ENCODE measurements around the gene GSTM4.

Gene GSTM4

DNA sequence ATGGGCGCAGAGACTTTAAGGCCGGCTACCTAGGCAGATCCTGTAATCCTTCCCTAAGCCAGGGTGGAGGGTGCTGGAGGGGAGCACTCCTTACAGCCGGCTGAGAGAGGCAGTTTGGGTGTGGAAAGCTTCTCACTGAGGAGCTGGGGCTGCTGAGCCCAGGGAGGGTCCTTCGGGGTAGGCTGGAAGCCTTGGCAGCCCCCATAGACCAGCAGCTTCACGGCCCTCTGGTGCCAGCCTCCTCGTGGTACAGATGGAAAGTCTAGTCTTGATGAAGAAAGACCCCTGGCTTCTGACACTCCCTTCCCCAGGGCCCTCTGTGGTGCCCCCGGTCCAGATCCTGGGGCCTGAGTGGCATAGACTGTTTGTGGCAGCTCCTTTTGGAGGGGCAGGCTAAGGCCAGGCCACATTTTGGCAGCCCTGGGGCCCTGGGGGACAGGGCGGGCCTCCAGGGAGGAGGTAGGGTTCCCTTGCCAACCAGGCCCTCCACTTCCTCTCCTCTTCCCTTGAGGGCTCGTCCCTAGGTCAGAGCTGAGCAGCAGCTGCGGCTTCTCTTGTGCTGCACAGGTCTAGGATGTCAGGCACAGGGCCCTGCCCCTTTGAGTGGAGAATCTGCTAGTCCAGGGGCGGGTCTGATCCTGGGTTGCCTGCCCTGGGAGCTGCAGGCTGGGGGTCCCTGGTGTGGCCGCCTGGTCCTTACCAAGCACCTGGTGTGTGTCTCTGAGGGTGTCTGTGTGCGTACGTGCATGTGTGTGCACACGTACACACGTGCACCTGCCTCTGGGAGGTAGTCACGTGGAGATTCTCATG is 31.5 kb upstream of the GSTM4 start:
- DNase-seq (ENCODE audit: low read depth) = no peak

DNA sequence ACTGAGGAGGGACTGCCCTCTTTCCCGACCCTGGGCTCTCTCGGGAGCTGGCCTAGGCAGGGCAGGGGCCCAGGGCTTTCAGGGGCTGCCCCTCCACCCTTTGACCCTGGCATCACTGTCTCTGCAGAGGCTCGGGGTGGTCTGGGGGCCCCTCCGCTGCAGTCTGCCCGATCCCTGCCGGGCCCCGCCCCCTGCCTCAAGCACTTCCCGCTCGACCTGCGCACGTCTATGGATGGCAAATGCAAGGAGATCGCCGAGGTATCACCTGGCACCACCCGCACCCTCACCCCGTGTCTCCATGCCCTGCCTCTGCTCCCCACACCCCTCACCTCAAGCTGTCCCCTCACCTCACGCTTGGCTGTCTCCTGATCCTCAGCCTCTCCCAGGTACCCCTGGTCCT is 30.7 kb upstream of the GSTM4 start:
- no peak for DNase-seq (ENCODE audit: low read depth)

DNA sequence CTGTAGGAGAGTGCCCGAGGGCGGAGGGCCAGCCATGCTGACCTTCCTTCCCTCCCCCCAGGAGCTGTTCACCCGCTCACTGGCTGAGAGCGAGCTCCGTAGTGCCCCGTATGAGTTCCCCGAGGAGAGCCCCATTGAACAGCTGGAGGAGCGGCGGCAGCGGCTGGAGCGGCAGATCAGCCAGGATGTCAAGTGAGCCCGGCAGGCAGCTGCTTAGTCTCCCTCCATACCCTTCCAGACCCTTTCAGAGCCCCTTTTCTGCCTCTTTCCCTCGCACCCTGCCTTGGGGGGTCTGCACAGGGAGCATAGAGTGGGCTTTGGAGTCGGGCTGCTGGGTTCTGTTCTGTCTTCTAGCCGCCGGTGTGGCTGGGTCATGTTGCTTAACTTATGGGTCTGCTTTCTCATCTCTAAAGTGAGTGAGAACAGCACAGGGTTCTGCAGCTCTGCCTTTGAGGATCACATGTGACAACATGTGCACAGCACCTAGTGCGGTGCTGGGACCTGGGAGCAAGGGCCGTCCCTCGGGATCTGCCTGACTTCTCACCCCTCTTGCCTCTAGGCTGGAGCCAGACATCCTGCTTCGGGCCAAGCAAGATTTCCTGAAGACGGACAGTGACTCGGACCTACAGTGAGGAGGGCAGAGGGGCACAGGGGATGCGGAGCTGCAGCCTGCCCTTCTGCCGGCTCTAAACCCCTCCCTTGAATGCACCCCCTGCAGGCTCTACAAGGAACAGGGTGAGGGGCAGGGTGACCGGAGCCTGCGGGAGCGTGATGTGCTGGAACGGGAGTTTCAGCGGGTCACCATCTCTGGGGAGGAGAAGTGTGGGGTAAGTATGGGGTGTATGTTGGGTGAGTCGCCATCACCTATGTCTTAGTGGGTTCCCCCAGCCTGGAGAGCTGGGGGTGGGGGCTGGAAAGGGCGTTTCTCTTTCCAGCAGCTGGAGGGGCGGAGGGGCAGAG is 30.0 kb upstream of the GSTM4 start:
- DNase-seq (ENCODE audit: low read depth) = no peak

DNA sequence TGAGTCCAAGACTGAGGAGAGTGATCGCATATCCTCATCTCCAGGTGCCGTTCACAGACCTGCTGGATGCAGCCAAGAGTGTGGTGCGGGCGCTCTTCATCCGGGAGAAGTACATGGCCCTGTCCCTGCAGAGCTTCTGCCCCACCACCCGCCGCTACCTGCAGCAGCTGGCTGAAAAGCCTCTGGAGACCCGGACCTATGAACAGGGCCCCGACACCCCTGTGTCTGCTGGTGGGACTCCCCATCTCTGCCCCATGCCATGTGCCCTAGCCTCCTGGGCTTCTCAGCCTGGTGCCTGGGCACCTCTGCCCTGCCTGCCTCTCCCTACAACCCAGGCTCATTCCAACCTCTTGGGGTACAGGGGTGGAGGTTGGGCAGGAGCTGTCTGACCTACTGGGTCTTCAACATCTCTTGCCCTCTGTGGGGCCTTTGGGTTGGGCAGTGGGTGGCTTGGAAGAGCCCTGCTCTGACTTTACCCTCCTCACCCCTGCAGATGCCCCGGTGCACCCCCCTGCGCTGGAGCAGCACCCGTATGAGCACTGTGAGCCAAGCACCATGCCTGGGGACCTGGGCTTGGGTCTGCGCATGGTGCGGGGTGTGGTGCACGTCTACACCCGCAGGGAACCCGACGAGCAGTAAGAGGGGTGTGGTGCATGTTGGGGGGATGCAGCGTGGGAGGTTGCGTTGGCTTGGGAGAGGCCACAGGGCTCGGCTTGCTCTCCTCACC is 29.1 kb upstream of the GSTM4 start:
- DNase-seq (ENCODE audit: low read depth) = no peak

DNA sequence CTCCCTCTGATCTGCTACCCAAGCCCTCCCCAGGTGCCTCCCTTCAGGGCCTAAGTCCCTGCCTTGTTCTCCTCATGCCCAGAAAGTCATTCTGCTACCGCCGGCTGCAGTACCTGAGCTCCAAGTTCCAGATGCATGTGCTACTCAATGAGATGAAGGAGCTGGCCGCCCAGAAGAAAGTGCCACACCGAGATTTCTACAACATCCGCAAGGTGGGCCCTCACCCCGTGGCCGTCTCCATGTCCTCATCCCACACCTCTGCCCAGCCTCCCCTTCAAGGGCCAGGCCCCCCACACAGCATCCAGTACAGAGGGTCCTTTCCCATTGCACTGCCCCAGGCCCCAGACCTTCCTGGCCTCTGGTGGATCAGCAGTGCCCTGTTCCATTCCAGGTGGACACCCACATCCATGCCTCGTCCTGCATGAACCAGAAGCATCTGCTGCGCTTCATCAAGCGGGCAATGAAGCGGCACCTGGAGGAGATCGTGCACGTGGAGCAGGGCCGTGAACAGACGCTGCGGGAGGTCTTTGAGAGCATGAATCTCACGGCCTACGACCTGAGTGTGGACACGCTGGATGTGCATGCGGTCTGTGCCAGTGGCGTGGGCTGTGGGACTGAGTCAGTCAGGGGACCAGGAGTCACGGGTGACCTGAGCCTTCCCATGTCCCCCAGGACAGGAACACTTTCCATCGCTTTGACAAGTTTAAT is 28.1 kb upstream of the GSTM4 start:
- DNase-seq (ENCODE audit: low read depth) = no peak

DNA sequence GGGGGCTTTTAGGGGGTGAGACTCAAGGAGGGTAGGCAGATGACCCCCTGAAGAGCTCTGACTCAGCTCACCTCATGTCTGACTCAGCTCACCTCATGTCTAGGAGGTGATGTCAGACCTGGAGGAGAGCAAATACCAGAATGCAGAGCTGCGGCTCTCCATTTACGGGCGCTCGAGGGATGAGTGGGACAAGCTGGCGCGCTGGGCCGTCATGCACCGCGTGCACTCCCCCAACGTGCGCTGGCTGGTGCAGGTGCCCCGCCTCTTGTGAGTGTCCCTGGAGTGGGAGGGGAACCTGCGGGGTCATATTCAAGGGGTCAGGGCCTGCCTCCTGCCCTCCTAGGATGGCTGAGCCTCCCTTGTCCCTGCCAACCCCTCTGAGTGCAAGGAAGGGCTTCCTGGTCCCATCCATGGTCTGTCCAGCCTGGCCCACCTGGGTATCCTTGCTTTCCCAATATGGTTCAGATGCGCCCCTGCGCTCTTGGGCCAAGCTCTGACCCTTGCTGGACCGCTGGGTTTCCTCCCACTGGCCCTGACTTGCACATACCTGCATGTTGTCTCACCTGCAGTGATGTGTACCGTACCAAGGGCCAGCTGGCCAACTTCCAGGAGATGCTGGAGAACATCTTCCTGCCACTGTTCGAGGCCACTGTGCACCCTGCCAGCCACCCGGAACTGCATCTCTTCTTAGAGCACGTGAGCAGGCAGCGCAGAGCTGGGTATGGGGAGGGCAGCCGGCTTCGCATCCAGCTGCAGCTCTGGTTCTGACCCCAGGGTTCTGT is 27.2 kb upstream of the GSTM4 start:
- no peak for DNase-seq (ENCODE audit: low read depth)

DNA sequence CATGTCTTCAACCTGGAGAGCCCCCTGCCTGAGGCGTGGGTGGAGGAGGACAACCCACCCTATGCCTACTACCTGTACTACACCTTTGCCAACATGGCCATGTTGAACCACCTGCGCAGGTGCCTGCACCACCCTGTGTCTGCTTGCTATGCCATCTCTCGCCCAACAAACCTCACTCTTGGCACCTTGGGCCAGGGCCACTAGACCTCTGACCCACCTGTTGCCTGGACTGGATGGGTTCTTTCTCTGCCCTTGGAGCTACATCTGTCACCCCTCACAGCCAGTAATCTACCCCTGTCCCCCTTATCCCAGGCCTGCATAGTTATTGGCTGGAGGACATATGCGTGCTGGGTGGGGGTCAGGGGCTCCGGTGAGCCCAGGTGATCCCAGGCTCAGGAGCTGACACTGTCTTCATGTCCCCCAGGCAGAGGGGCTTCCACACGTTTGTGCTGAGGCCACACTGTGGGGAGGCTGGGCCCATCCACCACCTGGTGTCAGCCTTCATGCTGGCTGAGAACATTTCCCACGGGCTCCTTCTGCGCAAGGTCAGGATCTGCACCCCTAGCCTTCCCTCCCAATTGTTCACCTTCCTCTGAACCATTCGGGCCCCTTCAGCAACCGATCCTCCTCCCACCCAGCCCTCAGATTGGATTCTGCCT is 26.4 kb upstream of the GSTM4 start:
- no peak for DNase-seq (ENCODE audit: low read depth)

DNA sequence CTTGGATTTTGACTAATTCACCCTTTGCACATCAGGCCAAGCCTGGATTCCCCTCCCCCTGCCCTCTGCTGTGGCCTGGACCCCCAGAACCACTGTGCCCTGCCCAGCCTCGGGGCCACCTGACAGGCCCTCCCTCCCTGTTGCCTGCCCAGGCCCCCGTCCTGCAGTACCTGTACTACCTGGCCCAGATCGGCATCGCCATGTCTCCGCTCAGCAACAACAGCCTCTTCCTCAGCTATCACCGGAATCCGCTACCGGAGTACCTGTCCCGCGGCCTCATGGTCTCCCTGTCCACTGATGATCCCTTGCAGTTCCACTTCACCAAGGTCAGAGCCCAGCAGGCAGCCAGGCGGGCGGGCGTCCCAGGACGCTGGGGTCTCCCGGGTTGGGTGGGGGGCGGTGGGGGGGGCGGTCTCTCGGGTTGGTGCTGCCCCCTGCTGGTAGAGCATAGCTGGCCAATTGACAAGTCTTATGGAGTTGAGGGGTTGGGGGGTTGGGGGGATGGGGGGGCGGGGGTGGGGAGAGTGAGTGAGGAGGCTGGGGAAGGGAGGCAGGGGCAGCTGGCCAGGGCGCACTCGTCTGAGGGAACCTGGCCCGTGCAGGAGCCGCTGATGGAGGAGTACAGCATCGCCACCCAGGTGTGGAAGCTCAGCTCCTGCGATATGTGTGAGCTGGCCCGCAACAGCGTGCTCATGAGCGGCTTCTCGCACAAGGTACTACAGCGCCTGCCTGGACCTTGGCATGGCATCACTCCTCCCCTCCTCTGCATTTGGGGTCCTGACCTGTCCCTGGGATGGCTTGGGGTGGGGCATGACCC is 25.6 kb upstream of the GSTM4 start:
- no peak for DNase-seq (ENCODE audit: low read depth)

DNA sequence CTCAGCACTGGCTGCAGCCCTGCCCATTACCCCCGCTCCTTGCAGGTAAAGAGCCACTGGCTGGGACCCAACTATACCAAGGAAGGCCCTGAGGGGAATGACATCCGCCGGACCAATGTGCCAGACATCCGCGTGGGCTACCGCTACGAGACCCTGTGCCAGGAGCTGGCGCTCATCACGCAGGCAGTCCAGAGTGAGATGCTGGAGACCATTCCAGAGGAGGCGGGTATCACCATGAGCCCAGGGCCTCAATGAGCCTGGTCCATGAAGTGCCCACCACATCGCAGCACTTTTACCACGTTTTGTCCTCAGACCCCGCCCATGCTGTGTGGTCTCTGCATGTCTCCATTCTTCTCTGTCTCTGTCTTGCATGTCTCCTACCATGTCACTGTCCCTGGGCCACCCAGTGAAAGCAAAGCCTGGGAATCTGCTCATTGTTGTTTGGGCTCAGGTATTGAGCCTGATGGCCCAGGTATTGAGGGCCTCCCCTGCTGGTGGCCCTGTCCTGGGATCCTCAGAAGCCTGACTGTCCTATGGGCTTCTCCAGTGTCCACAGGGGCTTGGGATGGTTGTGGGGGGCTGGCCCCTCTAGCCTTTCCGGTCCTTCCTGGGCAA is 24.9 kb upstream of the GSTM4 start:
- DNase-seq (ENCODE audit: low read depth) = no peak

DNA sequence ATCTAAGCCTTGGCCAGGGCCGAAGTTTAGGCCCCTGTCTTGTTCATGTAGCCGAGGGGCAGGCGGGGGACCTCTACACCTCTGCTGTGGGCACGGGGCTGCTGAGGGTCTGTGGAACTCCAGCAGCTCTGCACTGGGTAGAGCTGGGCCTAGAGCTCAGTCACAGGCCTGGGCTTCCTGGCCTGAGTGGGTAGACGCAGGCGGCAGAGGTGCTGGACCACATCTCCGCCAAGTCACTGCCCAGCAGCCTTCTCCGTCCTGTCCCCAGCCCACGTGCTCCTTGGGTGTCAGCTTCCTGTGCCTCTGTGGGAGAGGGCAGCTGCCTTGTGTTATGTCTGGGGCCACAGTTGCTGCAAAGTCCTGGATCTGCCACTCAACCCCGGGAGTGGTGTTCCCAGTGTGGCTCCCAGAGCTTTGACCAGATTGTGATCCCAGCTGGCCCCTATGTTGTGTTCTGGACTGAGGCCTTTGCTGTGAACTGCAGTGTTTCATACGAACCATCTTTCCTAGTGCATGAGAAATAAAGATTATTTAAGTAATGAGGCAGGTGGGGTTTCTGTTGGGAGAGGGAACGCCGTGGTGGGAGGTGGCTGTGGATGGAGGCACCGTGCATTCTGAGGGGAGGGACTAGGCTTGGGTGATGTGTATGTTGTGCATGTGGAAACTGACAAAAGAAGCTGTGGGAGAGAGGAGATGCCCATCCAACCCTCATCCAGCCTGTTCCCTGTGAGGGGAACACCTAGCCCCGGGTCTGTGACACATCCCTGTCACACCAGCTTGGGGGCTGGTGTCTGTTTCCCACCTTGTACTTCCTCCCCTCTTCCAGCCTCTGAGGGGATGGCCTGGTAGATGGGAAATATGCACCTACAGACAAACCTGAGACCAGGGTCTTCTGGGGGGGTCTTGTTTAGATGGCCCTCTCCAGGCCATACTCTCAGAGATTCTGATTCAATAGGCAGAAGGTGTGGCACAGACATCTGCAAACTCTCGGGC is 24.1 kb upstream of the GSTM4 start:
- no peak for DNase-seq (ENCODE audit: low read depth)

DNA sequence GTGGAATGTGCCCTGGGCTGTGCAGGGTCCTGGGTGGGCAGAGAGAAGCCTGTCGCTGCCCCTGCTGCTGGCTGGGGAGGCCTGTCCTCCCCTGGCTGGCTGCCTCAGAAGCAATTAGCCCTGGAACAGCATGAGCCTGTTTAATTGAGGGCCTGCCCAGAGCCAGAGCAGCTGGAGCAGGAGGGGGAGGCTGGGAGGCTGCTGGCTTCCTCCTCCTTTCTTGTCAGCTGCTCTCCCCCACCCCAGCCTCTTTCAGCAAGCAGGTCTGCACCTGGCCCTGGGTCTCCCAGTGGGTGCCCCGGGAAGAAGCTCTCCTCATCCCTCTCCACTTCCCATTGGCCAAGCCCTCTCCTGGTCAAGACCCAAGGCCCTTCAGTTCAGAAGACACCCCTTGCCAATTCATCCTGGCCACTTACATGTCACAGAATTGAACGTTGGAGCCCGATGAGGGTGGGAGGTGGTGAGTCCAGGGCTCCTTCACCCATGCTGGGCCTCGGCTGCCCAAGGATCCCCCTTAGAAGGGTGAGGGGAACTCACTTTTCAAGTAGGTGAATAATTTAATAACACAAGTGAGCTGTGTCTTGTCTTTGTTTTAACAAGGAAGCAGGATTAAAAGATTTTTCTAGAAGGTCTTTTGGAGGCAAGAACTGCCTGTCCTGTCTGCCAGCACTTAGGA is 23.1 kb upstream of the GSTM4 start:
- no peak for DNase-seq (ENCODE audit: low read depth)

DNA sequence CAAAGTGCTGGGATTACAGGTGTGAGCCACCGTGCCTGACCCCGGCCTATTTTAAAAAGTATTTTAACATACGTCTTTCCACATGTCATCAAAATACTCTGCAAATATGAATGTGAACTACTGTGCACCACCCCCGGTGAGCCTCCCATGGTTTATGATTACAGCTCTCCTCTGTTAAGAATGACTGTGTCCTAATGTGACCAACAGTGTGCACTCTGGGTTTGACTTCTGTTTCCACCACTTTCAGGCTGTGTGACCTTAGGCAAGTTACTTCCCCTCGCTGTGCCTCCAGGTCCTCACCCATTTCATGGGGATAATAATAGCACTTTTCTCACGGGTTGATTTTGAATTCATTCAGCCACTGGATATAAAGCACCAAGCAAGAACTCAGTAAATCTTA is 21.6 kb upstream of the GSTM4 start:
- no peak for DNase-seq (ENCODE audit: low read depth)

DNA sequence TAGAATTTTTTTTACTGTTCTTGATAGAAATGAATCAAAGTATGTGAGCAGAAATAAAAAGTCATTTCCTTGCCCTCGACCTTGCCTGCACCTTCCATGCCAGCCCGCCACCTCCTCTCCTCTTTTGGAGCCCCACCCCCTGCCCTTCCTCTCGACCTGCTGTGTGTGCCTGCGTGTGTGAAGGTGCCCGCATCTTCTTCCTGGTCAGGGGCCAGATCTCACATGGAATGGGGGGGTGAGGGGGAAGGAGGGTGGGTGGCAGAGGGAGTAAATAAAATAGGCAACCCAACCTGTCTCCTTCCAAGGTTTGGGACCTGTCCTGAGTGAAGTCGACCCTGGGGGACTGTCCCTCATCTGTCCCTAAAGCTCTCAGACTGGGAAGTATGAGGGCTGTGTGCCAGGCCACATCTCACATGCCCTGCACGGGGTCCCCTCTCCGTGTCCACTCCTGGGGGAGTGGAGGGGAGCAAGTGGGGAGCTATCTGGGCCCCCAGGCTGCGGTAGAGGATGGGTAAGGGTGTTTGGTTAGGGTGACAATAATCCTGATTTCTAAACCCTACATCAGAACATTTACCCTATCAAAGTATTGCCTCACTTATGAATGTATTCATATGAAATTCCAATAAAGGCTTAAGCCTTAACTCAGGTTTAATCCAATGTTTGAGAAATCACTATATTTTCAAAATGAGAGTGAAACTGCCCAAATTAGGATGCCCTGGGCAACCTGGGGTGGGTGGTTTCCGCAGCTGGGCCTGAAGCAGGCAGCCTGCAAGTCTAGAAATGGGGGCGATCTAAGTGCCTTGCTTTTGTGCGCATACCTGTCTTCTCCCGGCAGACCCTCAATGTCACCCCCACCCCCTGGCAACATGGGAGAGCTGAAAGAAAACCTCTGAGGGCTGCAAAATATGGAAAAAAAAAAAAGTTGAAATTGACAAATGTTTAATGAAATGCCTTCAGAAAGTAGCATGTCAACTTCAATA is 20.8 kb upstream of the GSTM4 start:
- DNase-seq (ENCODE audit: low read depth) = no peak

DNA sequence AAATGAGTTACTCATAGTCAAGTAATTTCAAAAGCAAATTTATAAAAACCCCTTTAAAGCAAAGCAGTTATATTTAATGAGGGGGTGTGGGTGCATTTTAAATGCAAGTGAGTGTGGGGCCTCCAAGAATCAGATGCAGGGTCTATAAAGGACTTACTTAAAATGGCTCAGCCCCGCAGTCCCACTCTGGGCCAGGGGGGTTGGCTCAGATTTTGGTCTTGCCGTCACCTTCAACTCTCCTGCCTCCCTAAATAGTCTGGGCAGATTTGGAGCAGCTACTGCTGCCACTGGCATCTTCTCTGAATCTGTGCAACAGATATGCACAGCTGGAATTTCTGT is 20.1 kb upstream of the GSTM4 start:
- no peak for DNase-seq (ENCODE audit: low read depth)

DNA sequence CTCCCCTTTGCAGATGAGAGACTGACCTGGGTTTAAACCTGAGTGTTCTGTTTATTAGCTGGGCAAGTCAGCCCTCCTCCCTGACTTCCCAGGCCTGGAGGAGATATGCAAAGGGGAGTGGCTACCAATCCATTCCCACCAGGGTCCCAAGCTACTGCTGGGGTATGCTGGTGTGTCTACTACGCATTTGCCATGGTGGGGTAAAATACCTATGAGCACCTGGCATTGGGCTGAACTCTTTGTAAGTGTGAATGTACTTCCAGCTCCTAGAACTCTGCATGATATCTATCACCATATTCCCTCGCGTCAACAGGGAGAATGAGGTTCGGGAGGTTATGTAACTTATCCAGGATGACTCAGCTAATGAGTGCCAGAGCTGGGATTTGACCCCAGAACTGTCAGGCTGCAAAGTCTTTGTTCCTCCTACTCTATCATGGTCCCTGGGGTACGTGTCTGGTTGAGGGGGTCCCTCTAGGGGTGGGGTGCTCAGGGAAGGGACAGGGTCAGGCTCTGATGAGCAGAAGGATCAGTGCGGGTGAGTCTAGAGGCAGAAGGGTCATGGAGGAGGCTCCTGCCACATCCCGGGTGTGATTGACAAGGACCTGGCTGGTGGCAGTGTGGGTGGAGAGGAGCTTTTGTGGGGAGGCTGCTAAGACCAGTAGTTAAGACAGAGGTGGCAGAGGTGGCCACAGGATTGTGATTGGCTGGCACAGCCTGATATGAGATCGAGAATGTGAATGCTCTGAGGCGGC is 19.5 kb upstream of the GSTM4 start:
- no peak for DNase-seq (ENCODE audit: low read depth)

Data from T follicular helper cell (primary cell).